HG03469 (cell line): ENCODE measurements around the gene TSPO2.
A peak's percentile ranks its signal among the peaks of the same experiment; 100 is the strongest.

ENCODE experiments used
- ATAC-seq: cut with Tn5 transposase; IDR thresholded peaks from one replicate; pipeline ENCODE4 v1.9.1; 2021; ENCODE audit warnings: mild to moderate bottlenecking, moderate library complexity, moderate number of reproducible peaks; ENCODE audit not compliant: unreplicated experiment

Gene TSPO2

DNA sequence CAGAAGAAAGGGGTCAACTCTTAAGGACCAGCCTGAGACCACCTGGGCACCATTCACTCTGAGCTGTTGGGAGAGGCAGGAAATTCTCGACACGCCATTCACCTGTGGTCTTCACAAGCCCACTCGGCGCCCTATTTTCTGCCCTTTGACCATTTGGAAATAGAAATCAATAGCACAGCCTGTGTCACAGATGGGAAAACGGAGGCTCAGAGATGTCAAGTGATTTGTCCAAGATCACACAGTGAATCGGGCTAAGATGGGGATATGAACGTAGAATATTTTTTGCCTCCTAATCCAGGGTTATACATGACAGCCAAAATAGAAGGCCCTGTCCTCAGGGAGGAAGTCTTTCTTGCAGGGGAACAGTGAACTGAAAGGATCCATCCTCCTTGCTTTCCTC lies 7.7 kb downstream of the TSPO2 start:
- ATAC-seq = no peak

GRCh38 chr6:41050536-41050935 lies 8.3 kb downstream of the TSPO2 start:
- ATAC-seq = no peak

- ATAC-seq = no peak
Observed at GRCh38 chr6:41051873-41052272, 9.6 kb downstream of the TSPO2 start.

DNA sequence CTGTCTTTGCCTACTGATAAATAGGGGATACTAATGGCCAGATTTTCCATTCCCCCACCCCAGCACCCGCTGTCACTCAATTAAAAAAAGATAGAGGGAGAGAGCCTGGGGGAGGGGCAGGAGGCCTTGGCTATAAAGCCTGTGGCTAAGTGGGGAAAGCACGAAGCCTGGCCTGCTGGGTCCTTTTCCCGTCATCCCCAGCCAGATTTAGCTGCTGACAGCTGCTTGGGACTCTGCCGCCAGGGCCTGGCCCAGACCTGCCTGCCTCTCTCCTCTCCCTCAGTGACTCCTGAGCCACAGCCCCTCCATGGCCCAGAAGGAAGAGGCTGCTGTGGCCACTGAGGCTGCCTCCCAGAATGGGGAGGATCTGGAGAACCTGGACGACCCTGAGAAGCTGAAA lies 10.8 kb downstream of the TSPO2 start, which contains the start of gene APOBEC2:
Gene APOBEC2, plus strand, starts transcription at position 162 of the 400 bp plus-strand sequence. Its CDS starts 146 bp downstream, at position 308.
- no peak for ATAC-seq

DNA sequence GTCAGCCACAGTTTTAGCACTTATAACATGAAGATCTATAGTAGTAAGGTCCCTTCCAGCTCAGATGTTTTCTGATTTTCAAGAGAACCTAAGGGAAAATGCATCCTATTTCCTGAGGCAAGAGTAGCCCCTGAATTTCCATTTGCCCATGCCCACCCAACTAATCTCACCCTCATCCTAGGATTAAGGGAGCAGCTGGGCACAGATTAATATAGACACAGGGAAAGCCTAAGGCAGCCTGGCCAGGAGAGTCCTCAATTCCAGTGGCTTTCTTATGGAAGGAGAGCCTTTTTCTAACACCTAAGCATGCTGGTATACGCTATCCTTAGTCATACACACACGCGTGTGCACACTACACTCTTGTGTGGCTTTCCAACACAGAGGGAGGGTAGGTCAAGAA lies 12.2 kb downstream of the TSPO2 start:
- no peak for ATAC-seq

DNA sequence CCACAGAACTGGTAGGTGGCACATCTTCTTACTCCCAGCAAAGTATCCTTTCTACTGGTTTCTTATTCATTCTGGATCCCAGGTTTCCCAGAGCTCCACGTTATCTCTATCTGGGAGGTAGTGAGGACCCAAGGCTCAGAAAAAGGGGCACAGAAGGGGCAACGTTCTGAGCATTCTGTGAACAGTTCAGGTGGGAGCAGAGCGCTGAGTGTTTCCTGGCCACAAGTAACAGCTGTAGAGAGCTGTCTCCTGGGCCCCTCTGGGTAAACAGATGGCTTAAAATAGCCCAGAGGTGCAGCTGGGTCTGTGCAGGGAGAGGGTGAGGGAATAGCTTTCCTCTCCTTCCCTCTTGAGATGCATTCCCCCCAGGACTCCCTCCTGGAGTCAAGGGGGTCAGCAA lies 12.9 kb downstream of the TSPO2 start:
- ATAC-seq = no peak

- no peak for ATAC-seq
Observed at GRCh38 chr6:41056768-41057490, 14.7 kb downstream of the TSPO2 start.

DNA sequence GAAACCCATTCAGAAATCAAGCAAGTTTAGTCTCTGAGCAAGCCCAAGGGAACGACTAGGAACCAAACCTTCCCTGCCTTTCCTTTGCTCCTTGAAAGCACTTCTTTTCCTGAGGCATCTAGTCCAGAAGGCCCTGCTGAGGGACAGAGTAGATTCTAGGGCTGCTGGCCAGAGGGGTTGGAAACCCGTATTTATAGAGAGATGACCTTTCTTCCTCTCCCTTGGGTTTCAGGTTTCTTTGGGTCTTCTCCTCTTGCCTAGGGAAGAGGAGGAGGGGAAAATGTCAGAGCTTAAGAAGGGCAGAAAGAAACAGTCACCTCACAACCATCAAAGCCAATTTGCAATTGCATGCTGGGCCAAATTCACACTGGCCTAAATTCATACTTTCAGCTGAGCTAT lies 16.5 kb downstream of the TSPO2 start:
- ATAC-seq = no peak

DNA sequence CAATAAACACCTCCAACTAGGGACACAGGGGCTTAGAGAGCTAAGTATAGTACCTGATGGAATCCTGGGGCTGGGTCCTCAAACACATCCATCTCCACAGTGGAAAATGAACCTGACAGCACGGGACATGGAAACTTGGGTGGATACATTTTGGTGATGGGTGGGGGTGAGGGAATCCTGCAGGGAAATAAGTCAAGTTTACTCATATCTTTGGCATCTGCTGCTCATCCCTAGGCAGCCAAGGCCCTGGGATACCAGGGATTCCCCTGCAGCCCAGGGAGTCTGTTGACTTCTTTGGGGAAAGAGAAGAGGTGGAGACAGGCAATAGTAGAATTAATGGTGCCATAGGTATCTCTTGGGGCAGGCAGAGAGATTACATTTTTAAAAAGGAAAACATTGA lies 17.3 kb downstream of the TSPO2 start:
- ATAC-seq = no peak

DNA sequence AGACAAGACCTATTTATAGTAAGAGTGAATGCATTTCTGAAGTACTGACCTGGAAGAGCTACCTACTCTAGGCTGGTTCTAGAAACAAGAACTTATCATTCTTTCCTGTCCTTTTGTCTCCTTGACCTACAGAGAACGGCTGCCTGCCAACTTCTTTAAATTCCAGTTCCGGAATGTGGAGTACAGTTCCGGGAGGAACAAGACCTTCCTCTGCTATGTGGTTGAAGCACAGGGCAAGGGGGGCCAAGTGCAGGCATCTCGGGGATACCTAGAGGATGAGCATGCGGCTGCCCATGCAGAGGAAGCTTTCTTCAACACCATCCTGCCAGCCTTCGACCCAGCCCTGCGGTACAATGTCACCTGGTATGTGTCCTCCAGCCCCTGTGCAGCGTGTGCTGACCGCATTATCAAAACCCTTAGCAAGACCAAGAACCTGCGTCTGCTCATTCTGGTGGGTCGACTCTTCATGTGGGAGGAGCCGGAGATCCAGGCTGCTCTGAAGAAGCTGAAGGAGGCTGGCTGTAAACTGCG lies 19.0 kb downstream of the TSPO2 start:
- ATAC-seq = no peak

DNA sequence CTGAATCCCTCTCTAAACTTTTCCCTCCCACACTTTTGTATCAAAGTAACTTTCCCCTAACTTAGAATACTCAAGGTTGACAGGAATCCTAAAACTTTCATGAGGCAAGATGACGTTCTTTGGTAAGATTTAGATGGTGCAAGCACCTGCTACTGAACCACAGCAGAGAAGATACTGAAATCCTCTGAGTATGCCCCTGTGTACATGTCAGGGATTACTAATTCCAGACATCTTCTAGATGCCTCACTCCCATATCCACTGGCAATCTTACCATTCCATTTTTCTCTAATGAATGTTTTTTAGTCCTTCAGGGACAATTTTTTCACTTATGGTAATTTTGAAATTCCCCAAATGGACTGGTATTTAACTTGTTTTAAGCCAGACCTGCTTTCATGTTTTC lies 19.8 kb downstream of the TSPO2 start:
- no peak for ATAC-seq

DNA sequence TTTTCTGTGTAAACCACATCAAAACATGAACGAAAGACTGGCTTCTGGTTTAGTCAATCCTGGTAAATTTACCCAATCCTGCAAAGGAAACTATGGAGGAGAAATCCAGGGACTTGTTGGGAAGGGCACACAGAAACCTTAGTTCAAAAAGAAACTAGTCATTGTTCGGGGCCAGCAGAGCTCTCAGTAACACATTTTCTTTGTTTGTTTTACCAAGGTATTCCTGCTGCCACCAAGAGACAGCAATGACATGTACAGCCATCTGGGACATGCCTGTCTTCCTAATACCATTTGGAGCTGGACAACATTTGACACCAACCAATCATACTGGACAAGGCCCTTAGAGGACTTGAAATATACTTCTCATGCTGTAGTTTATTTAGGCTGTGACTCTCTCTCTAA lies 21.6 kb downstream of the TSPO2 start:
- ATAC-seq = no peak

DNA sequence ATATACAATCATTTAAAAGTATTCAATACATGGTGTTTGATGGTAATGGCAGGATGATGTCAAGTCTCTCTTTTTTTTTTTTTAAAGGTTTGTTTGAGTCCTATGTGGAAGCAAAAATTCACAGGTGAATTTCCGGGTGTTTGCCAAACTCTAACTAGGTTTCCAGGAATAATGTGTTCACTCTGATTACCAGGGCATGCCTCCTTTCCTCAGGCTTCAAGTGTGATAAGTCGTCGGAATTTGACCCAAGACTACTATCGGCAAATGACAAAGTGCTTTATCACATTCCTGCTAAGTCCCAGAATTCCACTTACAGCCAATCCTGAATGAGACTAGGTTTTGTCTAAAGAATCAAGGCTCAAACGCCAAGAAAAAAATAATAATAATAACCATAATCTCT lies 22.6 kb downstream of the TSPO2 start:
- ATAC-seq = no peak

DNA sequence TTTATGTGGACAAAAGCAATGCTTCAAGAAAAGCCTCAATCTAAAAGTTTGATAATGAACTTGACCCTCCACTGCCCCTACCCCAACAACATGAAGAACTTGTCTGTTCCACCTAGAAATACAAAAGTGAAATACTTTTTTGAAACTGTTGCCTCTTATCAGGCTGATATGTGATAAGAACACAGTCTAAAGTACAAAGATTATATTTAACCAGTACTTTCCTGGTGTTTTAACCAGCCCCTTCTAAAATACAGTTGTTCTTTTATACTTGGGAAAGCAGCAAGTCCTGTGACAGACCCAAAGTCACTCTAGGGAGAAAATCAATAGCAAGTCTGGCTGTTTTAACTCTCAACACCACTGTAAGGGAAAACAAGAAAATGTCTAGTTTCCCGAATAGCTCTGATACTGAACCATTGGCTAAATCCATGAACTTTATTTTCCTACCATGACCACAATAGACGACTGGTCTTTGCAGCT lies 23.3 kb downstream of the TSPO2 start:
- ATAC-seq = no peak

- no peak for ATAC-seq
Observed at GRCh38 chr6:41066867-41067304, 24.6 kb downstream of the TSPO2 start.

- peak; percentile 16 for ATAC-seq
Observed at GRCh38 chr6:41071501-41071922, 29.2 kb downstream of the TSPO2 start.

DNA sequence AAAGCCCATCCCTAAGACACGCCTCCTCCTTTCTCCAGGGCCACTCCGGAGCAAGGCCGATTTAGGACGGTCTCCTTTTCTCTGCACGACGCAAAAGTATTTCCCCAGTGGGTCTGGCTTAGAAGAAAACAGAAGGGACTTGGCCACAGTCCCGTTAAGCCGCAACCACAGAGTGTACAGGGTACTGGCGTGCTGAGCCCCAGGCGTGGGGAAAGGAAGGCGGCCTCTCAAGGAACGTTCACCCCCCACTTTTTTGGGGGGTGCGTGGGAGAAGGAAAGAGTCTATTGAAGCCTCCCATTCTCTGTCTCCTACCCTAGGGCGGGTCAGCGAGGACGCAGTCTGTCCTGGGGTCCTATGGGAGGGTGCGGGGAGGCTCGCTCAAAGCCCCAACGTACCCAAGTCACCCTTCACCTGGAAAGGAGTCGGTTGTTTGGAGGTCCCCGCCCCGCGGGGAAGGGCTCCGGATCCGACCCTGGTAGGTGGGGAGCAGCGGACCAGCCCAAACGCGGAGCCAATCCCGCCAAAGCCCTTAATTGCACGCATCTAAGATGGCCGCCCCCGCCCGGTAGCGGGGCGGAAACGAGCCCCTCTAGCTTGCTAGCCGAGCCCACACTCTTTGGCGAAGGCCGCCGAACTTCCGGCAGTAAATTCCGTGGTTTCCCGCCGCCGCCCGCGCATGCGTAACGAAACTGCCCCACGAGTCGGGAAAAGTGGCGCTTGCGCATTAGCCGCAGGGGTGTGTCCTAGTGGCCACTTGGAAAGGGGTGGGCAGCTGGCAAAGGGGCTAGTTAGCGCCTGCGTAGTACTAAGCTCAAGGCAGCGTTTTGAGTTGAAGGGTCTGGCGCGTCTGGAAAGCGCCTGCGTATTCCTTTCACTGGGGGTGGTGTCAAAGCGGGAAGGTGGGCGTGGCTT lies 29.9 kb downstream of the TSPO2 start, which contains the start of gene OARD1:
Gene OARD1, minus strand, starts transcription at position 434 of the 913 bp plus-strand sequence. CDS start 722 bp downstream, outside the sequence.
- peak; percentile 42 for ATAC-seq

DNA sequence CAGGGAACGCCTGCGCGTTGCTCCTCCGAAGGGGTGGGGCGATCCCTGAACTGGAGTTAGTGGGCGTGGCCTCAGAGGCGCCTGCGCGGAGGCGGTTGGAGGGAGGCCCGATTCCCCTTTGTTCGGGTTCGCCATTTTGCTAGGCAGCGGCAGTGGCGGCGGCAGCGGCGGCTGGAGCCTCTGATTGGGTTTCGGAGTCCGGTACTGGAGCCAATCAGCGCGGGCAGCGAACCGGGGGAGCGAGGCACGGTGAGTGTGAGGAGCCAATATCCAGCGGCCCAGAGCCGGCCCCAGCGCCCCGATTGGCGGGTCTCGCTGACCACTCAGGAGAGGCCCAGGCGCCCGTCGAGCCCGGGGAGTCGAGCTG lies 30.6 kb downstream of the TSPO2 start, which contains the start of gene NFYA:
Gene NFYA, plus strand, starts transcription at position 139 of the 367 bp plus-strand sequence. CDS start 6,116 bp downstream, outside the sequence.
- ATAC-seq = peak; percentile 38

DNA sequence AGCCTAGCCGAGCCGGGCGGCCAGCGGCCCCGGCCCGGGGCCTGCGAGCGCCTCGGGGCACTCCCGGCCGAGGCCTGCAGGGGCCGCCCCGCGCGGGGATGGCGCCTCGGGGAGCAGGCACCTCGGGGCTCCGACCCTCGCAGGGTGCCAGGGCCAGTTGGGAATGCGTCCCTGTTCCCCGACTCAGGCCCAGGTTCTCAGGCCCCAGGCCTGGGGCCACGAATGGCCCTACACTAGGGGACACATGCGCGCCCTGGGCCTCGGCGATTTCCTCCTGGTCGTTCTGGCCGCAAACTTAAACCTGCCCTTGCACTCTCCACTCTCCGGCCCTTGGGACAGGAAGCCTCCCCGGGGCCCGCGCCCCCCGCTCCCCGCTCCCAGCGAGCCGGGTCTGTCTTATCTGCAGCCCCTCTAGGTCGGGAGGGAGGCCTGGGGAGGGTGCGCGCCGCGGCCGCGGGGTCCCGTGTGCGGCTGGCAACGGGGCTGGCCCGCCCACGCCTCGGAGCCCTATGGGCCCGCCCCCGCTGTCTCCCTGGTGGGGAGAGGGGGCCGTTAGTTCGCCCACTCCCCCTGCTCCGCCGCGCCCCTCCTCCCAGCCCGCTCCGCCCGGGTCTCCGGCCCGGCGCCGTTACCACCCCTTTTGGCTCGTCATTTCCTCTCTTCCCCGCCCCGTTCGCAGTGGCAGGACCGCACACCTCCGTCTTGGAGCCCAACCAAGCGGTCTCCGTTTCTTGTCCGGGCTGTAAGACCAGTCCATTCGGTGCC lies 31.1 kb downstream of the TSPO2 start:
- no peak for ATAC-seq

GRCh38 chr6:41073968-41074691 lies 31.9 kb downstream of the TSPO2 start:
- no peak for ATAC-seq
